Lung (tissue), 12 donors: ENCODE measurements around the gene CCDC30. TPM values are rescaled to one million over a fixed set of nuclear protein-coding genes. Genes with fewer than 3 reads are reported as not detected.

Experiments used
- ATAC-seq: fragments of 200-7000 bp; cut with Tn5 transposase; one replicate; pipeline ENCODE4 v1.9.1; 2020; ENCODE audit warnings: moderate number of reproducible peaks; ENCODE audit not compliant: insufficient read depth, low FRiP score
- DNase-seq, 3 donors: peaks; one replicate each; pipeline ENCODE4 v3.0.0-alpha.2; 2013 to 2017
- H3K27ac ChIP-seq, 2 donors: one replicate each; pipeline ENCODE4 v1.5.1; 2013; ENCODE audit warnings: mild to moderate bottlenecking in 2 of 2, moderate library complexity in 2 of 2, control low read depth in 1 of 2, inconsistent platforms in 1 of 2, low read depth in 1 of 2, low read length in 1 of 2
- H3K27me3 ChIP-seq, 3 donors: one replicate each; pipeline ENCODE4 v1.5.1; 2013; ENCODE audit warnings: low read length in 2 of 3; ENCODE audit not compliant: control insufficient read depth in 3 of 3, insufficient read depth in 3 of 3
- H3K36me3 ChIP-seq, 4 donors: one replicate each; pipeline ENCODE4 v1.5.1; 2013; ENCODE audit warnings: low read length in 4 of 4, mild to moderate bottlenecking in 1 of 4, moderate library complexity in 1 of 4; ENCODE audit not compliant: control insufficient read depth in 4 of 4, insufficient read depth in 4 of 4
- H3K4me1 ChIP-seq, 5 donors: one replicate each; pipeline ENCODE4 v1.5.1; 2013; ENCODE audit warnings: low read length in 5 of 5, mild to moderate bottlenecking in 2 of 5, moderate library complexity in 1 of 5; ENCODE audit not compliant: control insufficient read depth in 5 of 5, insufficient read depth in 5 of 5
- H3K4me3 ChIP-seq: one replicate; pipeline ENCODE4 v1.5.1; 2013; ENCODE audit warnings: mild to moderate bottlenecking, control low read depth, moderate library complexity
- H3K9ac ChIP-seq, 2 donors: one replicate each; pipeline ENCODE4 v1.5.1; 2013; ENCODE audit warnings: low read length in 2 of 2, control low read depth in 1 of 2; ENCODE audit not compliant: insufficient read depth in 1 of 2
- H3K9me3 ChIP-seq, 4 donors: one replicate each; pipeline ENCODE4 v1.5.1; 2013; ENCODE audit warnings: low read length in 3 of 4, mild to moderate bottlenecking in 1 of 4, moderate library complexity in 1 of 4; ENCODE audit not compliant: control insufficient read depth in 4 of 4, insufficient read depth in 3 of 4
- CTCF ChIP-seq: IDR thresholded peaks from 2 replicates; pipeline ENCODE4 v1.5.1; 2012; ENCODE audit warnings: mild to moderate bottlenecking; ENCODE audit errors: control extremely low read depth, extremely low read depth
- WGBS, 2 donors: extraction: QIAGEN DNeasy Blood & Tissue Kit; methylation state at CpG; one replicate each; pipeline ENCODE4 v1.1.7; 2013; 5-methylcytosine and 5-hydroxymethylcytosine counted together
- polyA plus RNA-seq, 2 donors: library from polyadenylated mRNA; stranded (reverse); fragments of 200-250 nt; gene quantifications; one replicate each; pipeline ENCODE4 v1.2.1, GENCODE V29; 2013
- total RNA-seq, 2 donors: library from RNA; depleted of rRNA in 1 of 2; stranded (reverse); fragments of >200 nt in 1 of 2; gene quantifications; one replicate each; pipeline ENCODE4 v1.2.1, GENCODE V29; 2014 to 2021
- donor health status: control.
- donor health status: control.
- donor health status: Bipolar disorder and iron deficiency.
- donor health status: healthy.
- donor health status: DM: yes; HTN: yes; CAD: no.

CCDC30 gene
- total and polyA plus RNA-seq, 4 donors: 1.5 to 21.4 (median 9.2) TPM

GRCh38 chr1:42418516-42418915, 44.6 kb upstream of the CCDC30 start:
- no peak for DNase-seq
- H3K27ac ChIP-seq: no peak overlapping the region
- H3K9me3 ChIP-seq: no peaks in the 10 kb centered on the region
- H3K27me3 ChIP-seq: no peaks in the 10 kb centered on the region
- no peak for ATAC-seq
- WGBS, 2 donors: 93% methylated on average over 1 of the region's 1 CpG
- H3K9ac ChIP-seq: no peak overlapping the region
- no peaks in the 10 kb centered on the region for H3K36me3 ChIP-seq
- H3K4me1 ChIP-seq: peaks cover 0 to 43% (median 27%) of the 10 kb centered on the region in 5 donors
- no peak overlapping the region for H3K4me3 ChIP-seq
- TF ChIP-seq CTCF: no peak

GRCh38 chr1:42419126-42419821, 43.8 kb upstream of the CCDC30 start:
- Histone ChIP-seq H3K4me3 (no peak overlapping the region), H3K4me1 (peaks cover 0 to 43% (median 27%) of the 10 kb centered on the region in 5 donors), H3K9me3 (no peaks in the 10 kb centered on the region), H3K9ac (no peak overlapping the region), H3K27me3 (no peaks in the 10 kb centered on the region), H3K36me3 (no peaks in the 10 kb centered on the region), H3K27ac (no peak overlapping the region)
- no peak for TF ChIP-seq CTCF
- DNase-seq (peak; percentile 66 to 89 (median 81)), ATAC-seq (no peak)
- WGBS, 2 donors: 84 to 86% methylated on average over 5 of the region's 5 CpGs

- no peaks in the 10 kb centered on the region for H3K36me3 ChIP-seq
- ATAC-seq (no peak), DNase-seq (peak in 2 of 3 donors; percentile 46 to 50)
- H3K27ac ChIP-seq: no peak overlapping the region
- H3K4me3 ChIP-seq: no peak overlapping the region
- H3K9ac ChIP-seq: no peak overlapping the region
- WGBS, 2 donors: 81 to 84% methylated on average over 7 of the region's 7 CpGs
- H3K4me1 ChIP-seq: peaks cover 0 to 43% (median 27%) of the 10 kb centered on the region in 5 donors
- TF ChIP-seq CTCF: no peak
- H3K9me3 ChIP-seq: no peaks in the 10 kb centered on the region
- H3K27me3 ChIP-seq: no peaks in the 10 kb centered on the region
These were observed 43.0 kb upstream of the CCDC30 start for GRCh38 chr1:42420121-42420520.
